Putamen (tissue), 1 donor: ENCODE results near the gene FIGNL1.
"Not testable (repeated sequence)": the region's sequence is repeated elsewhere in the genome, so short reads cannot be mapped to it uniquely, and the experiment has no call there.

ENCODE experiments used
- DNase-seq: peaks from one replicate; pipeline ENCODE4 v3.0.0-alpha.2; 2016; ENCODE audit warnings: low spot score

Gene FIGNL1

DNA sequence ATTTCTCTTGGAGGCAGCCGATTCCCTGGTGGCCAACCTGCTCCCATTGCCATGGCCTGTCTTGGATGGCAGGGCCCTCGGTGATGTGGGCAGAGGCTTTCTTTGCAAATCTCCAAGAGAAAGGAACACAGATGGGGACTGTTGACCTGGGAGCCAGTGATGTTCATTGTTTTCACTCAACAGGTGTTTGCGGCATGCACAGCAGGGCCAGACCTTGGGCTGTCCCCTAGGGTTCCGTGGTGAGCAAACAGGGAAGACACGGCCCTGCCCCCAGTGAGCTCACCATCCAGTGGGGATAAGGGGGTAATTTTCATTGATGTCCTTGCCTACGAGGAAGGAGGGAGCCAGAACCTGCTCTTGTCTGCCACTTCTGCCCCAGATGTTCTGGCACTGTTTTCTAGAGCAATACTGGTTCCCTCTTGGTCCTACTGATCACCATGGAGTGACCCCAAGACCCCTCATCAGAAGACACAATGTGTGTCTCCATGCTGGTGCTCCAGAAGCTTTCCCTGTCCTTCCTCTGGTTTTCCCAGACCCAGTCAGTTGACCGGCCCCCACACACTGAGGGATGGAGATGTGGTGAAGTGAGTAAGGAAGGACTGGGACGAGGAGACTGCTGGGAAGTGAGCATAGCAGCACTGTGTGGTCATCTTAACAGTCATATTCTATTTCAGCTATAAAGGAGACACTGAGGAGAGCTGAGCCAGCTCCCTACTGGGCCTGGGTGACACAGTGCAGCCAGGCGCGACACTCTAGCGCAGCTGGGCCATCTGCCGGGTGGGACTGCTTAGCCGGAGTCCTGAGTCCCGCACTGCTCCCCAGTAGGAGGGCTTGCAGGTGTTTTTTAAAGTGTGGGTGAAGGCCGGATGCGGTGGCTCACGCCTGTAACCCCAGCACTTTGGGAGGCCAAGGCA is 20.4 kb upstream of the FIGNL1 start:
- no peak for DNase-seq

DNA sequence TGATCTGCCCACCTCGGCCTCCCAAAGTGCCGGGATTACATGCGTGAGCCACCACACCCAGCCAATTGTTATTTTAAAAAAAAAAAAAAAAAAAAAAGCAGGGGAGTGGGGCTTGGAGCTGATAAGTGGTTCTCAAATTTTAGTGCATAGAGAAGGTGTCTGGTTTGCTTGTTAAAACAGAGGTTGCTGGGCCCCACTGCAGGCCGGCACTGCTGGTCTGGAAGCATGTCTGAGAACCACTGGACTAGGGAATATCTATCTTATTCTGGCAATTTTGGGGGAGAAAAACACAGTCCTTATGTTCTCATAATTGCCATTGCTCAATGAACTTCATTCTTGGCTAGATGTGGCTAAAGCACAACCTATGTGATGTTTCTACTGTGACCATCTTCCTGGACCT is 19.0 kb upstream of the FIGNL1 start:
- DNase-seq, result no peak

DNA sequence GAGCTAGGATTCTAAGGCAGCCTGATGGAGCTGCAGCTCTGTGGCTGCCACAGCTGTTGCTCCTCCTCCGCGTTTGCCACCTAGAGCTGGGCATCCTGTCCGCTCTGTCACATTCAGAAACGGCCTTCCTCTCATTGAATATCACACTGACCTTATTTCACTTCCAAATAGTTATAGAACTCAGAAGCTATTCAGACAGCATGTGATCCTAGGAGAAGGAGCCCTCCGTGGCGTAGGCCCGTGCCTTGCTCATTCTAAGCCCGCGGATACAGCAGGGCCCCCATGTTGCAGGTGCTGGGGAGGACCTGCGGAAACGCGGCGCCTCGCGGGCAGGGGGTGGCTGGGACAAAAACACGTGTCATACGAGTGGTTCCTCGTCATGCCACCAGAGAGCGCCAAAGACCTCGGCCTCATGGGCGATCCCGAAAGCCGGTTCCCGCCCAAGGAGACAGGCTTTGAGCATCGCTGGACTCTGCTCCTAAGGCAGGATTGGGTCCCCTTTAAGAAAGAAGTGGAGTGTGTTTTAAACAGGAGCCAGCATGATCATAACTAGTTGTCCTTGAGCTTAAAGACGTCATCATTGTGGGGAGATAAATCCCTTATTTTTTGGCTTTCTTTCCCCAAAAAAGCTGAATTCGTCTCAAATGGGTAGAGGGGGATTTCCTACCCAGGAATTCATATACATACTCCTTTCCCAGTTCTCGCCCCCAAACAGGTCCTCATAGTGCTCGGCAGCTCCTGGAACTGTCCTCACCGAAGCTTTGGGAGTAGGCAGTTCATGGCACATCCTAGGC is 17.9 kb upstream of the FIGNL1 start:
- peak; percentile 73 for DNase-seq

DNA sequence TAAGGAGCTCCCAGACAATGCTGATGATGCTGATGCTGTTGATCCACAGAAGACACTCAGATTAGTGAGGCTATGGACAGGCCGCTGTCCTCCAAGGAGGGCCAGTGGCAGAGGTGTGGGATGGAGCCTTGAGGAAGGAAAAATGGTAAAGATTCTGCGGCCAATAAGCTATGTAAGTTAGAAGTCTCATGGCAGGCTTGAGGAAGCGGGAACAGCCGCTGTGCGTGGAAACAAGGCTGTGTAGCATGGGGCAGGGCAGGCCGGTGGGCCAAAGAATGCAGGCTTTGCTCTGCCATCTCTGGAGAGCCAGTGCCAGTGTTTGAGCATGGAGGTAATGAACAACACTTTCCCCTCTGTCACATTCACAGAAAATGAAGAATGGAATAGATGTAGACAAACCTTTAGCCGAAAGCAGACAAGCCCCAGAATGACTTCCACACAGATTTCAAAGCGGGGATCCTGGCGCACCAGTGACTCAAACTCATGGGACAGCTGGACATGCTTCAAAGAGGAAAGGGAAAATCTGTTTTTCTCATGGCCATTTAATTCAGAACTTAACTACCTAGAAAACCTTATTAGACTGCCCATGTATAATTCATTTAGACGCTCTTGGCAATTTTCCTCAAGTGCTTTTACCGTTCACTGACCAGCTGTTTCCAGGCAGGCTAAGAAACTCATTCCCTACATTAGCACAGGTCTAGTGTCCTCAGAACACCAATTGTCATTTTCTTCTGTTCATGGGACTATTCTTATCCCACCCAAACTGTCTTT is 16.9 kb upstream of the FIGNL1 start:
- no peak for DNase-seq

DNA sequence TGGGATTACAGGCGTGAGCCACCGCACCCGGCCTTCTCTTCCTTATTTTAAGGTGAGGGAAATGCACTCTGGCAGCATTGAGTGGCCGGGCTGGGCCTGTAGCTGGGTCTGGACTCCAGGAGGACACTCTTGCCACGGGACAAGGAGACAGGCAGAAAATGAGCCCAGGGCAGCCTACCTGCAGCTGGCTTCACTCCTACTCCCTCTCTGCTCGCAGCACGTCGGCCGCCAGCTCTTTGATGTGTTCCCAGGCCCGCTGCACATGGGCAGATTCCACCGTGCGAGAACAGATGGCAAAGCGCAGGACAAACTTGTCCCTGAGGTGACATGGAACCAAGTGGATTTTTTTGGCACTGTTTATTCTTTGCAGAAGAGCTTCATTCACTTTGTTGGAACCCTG is 12.9 kb upstream of the FIGNL1 start:
- DNase-seq, result no peak

DNA sequence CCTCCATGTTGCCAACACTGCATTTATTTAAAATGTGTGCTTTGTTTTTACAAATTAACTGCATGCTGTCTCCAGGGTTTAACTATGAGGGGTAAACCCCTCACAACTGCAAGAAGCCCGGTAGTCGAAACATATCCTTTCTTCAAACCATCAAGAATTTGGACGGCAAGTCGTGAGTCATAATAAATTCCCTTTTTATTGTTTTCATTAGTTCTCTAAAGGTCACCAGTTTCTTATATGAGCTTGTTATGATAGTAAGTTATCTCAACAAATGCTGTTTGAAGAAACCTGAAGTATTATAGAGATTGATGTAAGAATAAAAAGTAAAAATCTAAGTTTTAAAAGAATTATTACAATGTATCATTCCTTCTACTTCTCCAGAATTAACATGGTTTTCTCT is 12.2 kb upstream of the FIGNL1 start:
- no peak for DNase-seq

DNA sequence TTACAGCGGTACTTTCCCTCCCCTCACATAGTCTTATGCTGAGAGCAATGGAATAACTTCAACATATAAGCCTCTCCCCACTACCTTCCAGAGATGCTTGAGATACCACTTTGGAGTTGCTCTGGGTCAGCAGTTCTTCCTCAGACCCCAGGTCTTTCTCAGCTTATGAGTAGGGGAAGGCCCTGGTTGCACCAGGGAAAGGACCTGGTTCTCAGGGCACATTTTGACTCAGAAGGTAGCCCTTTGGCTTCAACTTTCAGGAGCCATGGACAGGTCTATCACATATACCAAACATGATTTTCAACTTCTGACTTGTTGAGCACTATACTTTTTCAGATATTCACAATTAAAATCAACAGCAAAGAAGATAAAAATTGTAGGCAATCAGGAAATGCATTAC is 11.5 kb upstream of the FIGNL1 start:
- DNase-seq, result no peak

DNA sequence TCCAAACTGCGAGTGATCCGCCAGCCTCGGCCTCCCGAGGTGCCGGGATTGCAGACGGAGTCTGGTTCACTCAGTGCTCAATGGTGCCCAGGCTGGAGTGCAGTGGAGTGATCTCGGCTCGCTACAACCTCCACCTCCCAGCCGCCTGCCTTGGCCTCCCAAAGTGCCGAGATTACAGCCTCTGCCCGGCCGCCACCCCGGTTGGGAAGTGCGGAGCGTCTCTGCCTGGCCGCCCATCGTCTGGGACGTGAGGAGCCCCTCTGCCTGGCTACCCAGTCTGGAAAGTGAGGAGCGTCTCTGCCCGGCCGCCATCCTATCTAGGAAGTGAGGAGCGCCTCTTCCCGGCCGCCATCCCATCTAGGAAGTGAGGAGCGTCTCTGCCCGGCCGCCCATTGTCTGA is 9.0 kb upstream of the FIGNL1 start:
- not testable (repeated sequence) for DNase-seq

DNA sequence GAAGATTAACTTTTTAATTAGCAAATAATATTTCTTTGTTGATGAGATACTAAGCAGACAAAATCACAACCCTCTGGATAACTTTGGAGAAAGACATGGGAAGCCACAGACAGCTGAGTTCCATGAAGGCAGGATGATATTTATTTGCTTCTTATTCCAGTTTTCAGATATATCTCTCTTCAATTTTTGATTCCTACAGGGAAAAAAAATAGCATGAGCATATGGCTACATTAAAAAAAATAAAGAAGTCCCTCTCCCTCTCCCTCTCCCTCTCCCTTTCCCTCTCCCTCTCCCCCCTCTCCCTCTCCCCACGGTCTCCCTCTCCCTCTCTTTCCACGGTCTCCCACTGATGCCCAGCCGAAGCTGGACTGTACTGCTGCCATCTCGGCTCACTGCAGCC is 8.5 kb upstream of the FIGNL1 start:
- not testable (repeated sequence) for DNase-seq

DNA sequence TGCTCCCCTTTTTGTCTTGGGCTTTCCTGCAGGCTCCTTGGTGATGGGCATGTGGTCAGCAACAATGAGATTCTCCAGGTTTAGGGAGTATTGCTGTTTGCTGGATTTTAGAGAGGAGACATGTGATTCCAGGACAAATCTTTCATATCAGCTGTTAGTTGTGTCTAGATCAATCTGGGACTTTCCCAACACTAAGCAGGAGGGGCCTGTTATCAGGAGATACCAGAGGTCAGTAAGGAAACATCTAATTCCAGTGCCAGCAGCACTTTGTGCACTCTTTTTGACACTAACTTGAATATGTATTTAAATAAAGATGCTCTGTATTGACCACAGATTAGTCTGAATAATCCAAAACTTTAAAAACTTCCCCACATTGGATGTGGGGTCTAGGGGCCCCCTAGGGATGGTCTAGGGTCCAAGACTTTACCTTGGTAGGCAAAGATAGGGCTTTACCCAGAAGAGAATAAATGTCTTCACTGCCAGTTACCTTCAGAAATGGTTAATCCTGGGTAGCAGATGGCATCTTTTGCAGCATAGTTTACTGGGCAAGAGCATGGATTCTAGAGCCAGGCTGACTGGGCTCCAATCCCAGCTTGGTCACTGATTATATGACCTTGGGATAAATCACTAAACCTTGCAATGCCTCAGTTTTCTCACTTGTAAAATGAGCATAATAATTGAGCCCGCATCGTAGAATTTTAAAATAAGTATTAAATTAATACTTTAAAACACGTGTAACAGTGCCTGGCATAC is 6.4 kb upstream of the FIGNL1 start:
- no peak for DNase-seq

DNA sequence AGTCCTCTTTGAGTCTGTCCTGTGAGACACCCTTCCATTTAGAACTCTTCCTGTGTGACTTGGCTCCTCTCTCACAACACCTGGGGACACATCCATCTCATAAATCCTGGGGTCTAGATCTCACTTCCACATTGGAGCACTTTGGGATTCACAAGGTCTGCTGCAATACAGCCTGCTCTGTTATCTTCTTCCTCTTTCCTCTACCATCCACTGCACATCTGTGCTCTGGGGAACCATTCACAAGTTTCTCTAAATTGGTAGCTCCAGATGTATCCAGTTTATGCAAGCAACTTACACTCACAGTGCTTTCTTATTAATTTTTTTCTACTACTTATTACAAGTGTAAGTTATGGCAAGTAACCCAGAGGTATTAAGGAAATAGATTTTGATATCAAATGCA is 5.5 kb upstream of the FIGNL1 start:
- no peak for DNase-seq

DNA sequence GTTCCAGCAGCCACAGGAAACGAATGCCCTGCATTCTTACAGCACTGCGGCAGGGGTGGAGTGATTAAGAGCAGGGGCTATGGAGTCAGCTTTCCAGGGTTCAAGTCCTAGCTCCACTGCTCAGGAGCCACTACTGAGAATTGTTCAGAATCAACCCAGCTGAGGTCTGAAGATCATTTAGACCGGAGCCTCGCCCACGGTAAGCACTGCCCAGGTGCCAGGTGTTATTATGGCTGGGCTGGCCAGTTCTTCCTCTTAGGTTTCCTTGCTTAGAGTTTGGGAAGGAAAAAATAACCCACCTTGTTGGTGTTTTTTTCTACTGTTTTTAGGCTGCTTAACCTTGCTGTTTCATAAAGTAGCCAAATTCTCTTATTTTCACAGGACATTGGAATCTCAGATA is 4.8 kb upstream of the FIGNL1 start:
- no peak for DNase-seq

DNA sequence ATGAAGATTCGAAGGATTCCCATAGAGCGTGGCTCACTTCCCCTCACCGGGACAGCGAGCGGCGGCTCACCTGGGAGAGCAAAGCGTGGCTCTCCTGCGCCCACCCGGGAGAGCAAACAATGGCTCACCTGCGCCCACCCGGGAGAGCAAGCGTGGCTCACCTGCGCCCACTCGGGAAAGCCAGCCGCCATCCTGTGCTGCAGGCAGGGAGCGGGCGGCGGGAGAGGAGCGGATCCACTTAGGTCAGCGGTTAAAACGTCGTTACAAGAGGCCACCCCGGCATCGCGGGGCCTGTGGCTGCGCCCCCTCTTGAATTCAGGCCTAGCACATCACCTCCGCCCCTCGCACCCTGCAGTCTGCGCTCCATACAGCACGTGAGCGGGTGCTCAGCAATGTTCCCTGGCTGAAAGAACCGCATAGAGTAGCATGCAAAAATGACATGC is 461 bp upstream of the FIGNL1 start:
- no peak for DNase-seq

DNA sequence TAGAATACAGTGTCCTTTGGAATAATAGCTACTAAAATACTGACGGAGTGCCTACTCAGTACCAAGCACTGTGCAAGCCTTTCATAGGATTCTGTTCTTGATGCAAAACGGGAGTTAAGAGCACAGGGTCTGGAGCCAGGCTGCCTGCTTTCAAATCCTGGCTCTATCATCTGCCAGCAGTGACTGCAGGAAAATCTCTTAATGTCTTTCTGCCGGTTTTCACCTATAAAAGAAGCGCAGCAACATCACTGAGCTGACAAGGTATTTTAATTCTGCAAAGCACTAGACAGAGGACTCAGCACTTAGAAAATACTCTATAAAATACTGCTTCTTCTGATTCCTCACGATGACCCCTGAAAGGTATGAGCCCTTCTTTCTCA is 659 bp downstream of the FIGNL1 start:
- DNase-seq, result no peak

DNA sequence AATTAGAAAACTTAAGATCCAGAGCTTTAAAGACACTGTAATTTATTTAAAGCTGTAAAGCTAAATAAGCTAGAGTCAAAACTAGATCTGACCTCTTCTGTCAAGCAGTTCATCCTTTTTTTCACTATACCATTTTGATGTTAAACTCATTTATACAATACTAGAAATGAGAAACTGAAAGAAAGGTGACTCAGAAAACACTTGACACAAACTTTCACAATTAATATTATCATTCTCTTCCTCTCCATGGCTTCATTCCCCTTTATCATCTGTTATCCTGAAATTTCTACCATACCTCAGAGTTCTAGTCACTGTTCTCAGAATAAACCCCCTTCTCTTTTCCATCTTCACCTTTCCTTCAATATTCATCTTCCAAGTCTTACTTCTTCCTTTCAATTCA is 1.3 kb downstream of the FIGNL1 start:
- DNase-seq, result no peak

DNA sequence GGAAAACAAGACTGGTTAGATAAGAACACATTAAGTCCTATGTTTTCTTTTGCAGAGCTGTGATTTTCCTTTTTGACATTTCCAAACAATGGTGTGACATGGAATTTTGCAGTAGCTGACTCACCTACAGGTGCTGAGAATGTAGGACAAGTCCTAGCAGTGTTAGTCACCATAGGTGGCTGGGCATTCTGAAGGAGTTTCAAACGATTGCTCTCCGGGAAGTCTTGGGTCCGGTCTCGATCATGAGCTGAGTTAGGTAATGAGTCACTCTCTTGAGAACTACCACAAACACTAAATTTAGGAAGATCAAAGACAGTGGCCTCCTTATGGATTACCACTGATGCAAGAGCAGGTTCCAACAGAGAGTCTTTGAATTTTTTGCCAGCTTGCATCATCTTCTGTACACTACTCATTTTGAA is 3.6 kb downstream of the FIGNL1 start:
- DNase-seq, result no peak

DNA sequence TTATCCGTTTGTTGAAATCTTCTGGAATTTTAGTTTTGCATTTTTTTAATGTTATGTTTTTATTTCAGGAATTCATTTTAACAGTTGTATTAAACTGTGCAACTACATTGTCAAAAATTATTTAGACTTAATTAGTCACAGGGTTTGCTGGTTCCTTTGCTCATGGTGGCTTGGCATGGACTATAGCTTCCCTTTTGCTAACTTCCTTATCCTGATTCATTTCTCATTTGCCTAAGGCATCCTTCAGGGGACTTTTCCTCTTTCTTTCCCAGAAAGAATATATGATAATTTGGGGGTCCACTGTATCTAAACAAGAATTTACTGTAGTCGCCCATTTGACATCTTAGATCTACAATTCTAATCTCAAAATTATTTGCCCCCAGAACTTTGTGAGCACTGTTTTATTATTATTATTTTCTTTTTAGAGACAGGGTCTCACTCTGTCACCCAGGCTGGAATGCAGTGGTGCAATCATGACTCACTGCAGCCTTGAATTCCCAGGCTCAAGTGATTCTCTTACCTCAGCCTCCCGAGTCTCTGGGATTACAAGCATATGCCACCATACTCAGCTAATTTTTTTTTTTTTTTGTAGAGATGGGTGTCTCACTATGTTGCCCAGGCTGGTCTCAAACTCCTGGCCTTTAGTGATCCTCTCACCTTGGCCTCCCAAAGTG is 13.9 kb downstream of the FIGNL1 start:
- no peak for DNase-seq

DNA sequence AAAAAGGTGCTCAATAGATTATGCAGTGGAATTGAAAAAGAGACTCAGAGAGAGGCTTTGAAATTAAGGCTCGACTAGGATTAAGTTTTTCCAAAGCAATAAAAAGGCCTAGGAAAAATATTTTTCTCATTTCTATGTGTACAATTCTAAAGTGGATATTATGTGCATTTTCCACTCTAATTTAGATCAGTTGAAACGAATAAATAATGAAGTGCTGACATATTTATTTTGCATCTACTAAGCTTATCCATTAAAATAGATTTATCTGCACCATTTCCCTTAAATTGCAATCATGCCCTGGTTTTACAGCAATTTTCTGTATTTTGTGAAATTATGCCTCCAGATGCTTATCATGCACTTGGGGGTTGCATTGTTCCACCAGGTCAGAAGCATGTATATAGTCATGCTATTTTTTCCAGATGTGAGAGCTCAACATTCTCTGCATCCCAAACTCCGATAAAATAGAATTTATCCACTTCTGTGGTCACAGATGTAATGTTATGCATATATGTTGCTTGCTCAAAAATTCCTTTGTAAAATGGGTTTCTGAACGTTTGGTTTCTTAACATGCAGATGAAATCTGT is 18.3 kb downstream of the FIGNL1 start:
- no peak for DNase-seq

DNA sequence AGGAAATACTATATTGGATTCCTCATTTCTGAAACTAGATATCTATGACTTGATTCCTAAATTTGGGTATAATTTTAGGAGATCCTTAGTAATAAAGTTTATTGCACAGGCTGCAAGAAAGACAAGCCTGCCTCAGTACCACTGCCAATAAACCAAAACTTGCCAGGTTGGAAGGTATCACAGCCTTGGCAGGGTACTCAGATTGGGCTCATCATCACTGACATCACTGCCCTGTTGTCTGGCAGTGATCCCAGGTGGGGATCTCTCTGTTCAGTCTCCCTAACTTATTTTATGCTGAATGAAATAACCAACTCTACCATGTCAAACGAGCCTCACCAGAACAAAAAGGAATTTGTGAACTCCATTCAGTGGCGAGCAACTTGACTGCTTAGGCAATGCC is 18.8 kb downstream of the FIGNL1 start:
- DNase-seq, result no peak

DNA sequence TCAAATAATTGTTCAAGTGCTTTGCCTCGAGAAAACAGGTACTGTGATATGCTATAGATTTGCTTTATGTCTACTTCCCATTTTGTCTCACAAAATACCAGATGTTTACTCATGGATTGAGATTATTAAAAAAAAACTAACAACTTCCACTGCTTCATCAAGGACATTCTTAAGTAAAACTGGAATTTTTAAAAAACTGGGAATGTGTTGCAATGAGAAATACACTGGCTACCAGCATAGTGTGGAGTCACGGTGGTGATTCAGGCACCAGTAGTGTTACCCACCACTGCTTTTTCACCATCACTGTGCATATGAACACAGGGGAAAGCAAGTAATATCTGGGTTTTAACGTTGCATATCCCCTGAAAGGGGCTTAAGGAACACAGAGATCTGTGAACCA is 21.2 kb downstream of the FIGNL1 start:
- DNase-seq, result no peak

DNA sequence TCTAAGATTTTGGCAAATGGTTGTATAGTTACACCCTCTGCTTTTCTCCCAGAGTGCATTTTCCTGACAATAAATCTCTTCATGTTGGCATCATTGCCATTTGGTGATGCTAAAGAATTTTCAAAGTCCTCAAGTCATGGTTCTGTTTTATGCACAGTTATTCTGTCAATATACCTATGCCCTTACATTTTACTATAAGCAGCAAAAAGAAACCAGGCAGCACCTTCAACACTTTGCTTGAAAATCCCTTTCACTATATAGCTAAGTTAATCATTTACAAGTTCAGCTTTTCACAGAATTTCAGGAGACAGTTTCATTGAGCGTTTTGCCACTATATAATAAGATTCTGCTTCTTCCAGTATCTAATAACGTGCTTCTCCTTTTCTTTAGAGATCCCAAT is 22.6 kb downstream of the FIGNL1 start:
- no peak for DNase-seq
